Osteoblast (primary cell): ENCODE measurements around the gene BEND6. TPM values are rescaled to one million over a fixed set of nuclear protein-coding genes. Genes with fewer than 3 reads are reported as not detected.

Experiments used
- DNase-seq: peaks from one replicate; pipeline ENCODE4 v3.0.0; 2011; ENCODE audit warnings: low spot score, mixed read lengths; ENCODE audit not compliant: insufficient read length; ENCODE audit errors: missing footprints
- H2AFZ ChIP-seq: 2 replicates; pipeline ENCODE4 v1.6.0; 2011; ENCODE audit warnings: mild to moderate bottlenecking, low read length
- H3K27ac ChIP-seq: 2 replicates; pipeline ENCODE4 v1.5.1; 2011; ENCODE audit warnings: mild to moderate bottlenecking, low read depth, low read length, moderate library complexity
- H3K27me3 ChIP-seq: 2 replicates; pipeline ENCODE4 v1.6.0; 2012; ENCODE audit warnings: mild to moderate bottlenecking, control low read depth, inconsistent platforms, low read length, moderate library complexity; ENCODE audit not compliant: insufficient read depth
- H3K36me3 ChIP-seq: 2 replicates; pipeline ENCODE4 v1.5.1; 2011; ENCODE audit warnings: mild to moderate bottlenecking, low read length, control low read depth, moderate library complexity; ENCODE audit not compliant: insufficient read depth
- H3K4me1 ChIP-seq: 2 replicates; pipeline ENCODE4 v1.5.1; 2011; ENCODE audit warnings: mild to moderate bottlenecking, low read length, control low read depth, moderate library complexity; ENCODE audit not compliant: insufficient read depth
- H3K4me2 ChIP-seq: 2 replicates; pipeline ENCODE4 v1.6.0; 2011; ENCODE audit warnings: mild to moderate bottlenecking, low read length; ENCODE audit not compliant: insufficient read depth
- H3K4me3 ChIP-seq: fragments of 200-600 bp; sonication (generic); 3 replicates; pipeline ENCODE4 v1.5.1; 2012; ENCODE audit warnings: mild to moderate bottlenecking, low read length, inconsistent platforms; ENCODE audit not compliant: insufficient read depth
- H3K79me2 ChIP-seq: 2 replicates; pipeline ENCODE4 v1.6.0; 2012; ENCODE audit warnings: mild to moderate bottlenecking, low read length, control low read depth, inconsistent platforms; ENCODE audit not compliant: insufficient read depth
- H3K9me3 ChIP-seq: 2 replicates; pipeline ENCODE4 v1.5.1; 2011; ENCODE audit warnings: low read depth, low read length, control low read depth
- H4K20me1 ChIP-seq: 2 replicates; pipeline ENCODE4 v1.6.0; 2012; ENCODE audit warnings: mild to moderate bottlenecking, low read length, control low read depth; ENCODE audit not compliant: insufficient read depth
- total RNA-seq: library from RNA; depleted of rRNA; stranded (reverse); fragments of >200 nt; gene quantifications from 2 replicates; pipeline ENCODE4 v1.2.3, GENCODE V29; 2012
- TF ChIP-seq, protein P1 (sequence below): IDR thresholded peaks from 2 replicates; pipeline ENCODE4 v1.5.1; 2011; ENCODE audit warnings: mild to moderate bottlenecking, low read depth, low read length, moderate library complexity; ENCODE audit errors: extremely low read depth

BEND6 gene
- total RNA-seq, 1 donor, result 22.4 TPM

GRCh38 chr6:57024321-57024720, 69.4 kb downstream of the BEND6 start:
- Histone ChIP-seq H2AFZ (no peak overlapping the region), H3K27ac (no peak overlapping the region), H3K36me3 (no peaks in the 10 kb centered on the region), H3K79me2 (no peaks in the 10 kb centered on the region), H4K20me1 (no peaks in the 10 kb centered on the region), H3K4me1 (no peaks in the 10 kb centered on the region), H3K9me3 (no peaks in the 10 kb centered on the region), H3K27me3 (no peaks in the 10 kb centered on the region), H3K4me3 (no peak overlapping the region), H3K4me2 (no peak overlapping the region)
- TF ChIP-seq, protein P1, sequence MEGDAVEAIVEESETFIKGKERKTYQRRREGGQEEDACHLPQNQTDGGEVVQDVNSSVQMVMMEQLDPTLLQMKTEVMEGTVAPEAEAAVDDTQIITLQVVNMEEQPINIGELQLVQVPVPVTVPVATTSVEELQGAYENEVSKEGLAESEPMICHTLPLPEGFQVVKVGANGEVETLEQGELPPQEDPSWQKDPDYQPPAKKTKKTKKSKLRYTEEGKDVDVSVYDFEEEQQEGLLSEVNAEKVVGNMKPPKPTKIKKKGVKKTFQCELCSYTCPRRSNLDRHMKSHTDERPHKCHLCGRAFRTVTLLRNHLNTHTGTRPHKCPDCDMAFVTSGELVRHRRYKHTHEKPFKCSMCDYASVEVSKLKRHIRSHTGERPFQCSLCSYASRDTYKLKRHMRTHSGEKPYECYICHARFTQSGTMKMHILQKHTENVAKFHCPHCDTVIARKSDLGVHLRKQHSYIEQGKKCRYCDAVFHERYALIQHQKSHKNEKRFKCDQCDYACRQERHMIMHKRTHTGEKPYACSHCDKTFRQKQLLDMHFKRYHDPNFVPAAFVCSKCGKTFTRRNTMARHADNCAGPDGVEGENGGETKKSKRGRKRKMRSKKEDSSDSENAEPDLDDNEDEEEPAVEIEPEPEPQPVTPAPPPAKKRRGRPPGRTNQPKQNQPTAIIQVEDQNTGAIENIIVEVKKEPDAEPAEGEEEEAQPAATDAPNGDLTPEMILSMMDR, result no peak
- no peak for DNase-seq

- H4K20me1 ChIP-seq, result no peaks in the 10 kb centered on the region
- no peaks in the 10 kb centered on the region for H3K27me3 ChIP-seq
- H3K79me2 ChIP-seq, result no peaks in the 10 kb centered on the region
- H3K27ac ChIP-seq, result no peak overlapping the region
- no peak overlapping the region for H3K4me3 ChIP-seq
- no peaks in the 10 kb centered on the region for H3K4me1 ChIP-seq
- H2AFZ ChIP-seq, result no peak overlapping the region
- H3K9me3 ChIP-seq, result no peaks in the 10 kb centered on the region
- TF ChIP-seq, protein P1, result no peak
- no peak for DNase-seq
- no peak overlapping the region for H3K4me2 ChIP-seq
- no peaks in the 10 kb centered on the region for H3K36me3 ChIP-seq
Observed at GRCh38 chr6:57024775-57025174, 69.9 kb downstream of the BEND6 start.

GRCh38 chr6:57026001-57026400, 71.1 kb downstream of the BEND6 start:
- H3K79me2 ChIP-seq, result no peaks in the 10 kb centered on the region
- no peaks in the 10 kb centered on the region for H3K9me3 ChIP-seq
- no peaks in the 10 kb centered on the region for H4K20me1 ChIP-seq
- H3K4me3 ChIP-seq, result no peak overlapping the region
- H3K27ac ChIP-seq, result no peak overlapping the region
- no peak for DNase-seq
- TF ChIP-seq, protein P1, result no peak
- H2AFZ ChIP-seq, result no peak overlapping the region
- H3K27me3 ChIP-seq, result no peaks in the 10 kb centered on the region
- H3K36me3 ChIP-seq, result no peaks in the 10 kb centered on the region
- H3K4me2 ChIP-seq, result no peak overlapping the region
- no peaks in the 10 kb centered on the region for H3K4me1 ChIP-seq

GRCh38 chr6:57027301-57027700, 72.4 kb downstream of the BEND6 start:
- H3K79me2 ChIP-seq, result no peaks in the 10 kb centered on the region
- no peak for DNase-seq
- H4K20me1 ChIP-seq, result no peaks in the 10 kb centered on the region
- H3K4me2 ChIP-seq, result no peak overlapping the region
- H3K27me3 ChIP-seq, result no peaks in the 10 kb centered on the region
- H3K4me3 ChIP-seq, result no peak overlapping the region
- no peaks in the 10 kb centered on the region for H3K4me1 ChIP-seq
- H3K27ac ChIP-seq, result no peak overlapping the region
- TF ChIP-seq, protein P1, result no peak
- no peaks in the 10 kb centered on the region for H3K36me3 ChIP-seq
- no peak overlapping the region for H2AFZ ChIP-seq
- no peaks in the 10 kb centered on the region for H3K9me3 ChIP-seq
